HCT116 (cell line): Measurements from ENCODE around the gene EEFSEC. TPM values are rescaled to one million over a fixed set of nuclear protein-coding genes. Genes with fewer than 3 reads are reported as not detected.

Source experiments
- ATAC-seq: fragments of 200-7000 bp; cut with Tn5 transposase; 2 replicates; pipeline ENCODE4 v1.9.1; 2020; ENCODE audit warnings: mild to moderate bottlenecking, moderate library complexity
- BruUV-seq: library from RNA; stranded (reverse); fragments of 400-500 nt; replicated peaks from 2 replicates; lab custom pipeline; 2021; lab: Mats Ljungman, UMichigan
- CTCF ChIA-PET: fragments of 300-600 bp; sonication (Branson Sonifier 250); formaldehyde crosslinking; loops from one replicate; lab custom pipeline; 2021; ENCODE audit warnings: antibody characterized with exemption; lab: Charles Lee
- POLR2A ChIA-PET: fragments of 300-600, 350-600 bp; sonication (Branson Sonifier 250); formaldehyde crosslinking; loops from one replicate; lab custom pipeline; 2021; ENCODE audit warnings: antibody characterized with exemption; lab: Charles Lee
- RAD21 ChIA-PET, 2 experiments: fragments of 300-600 bp; sonication (Branson Sonifier 250); formaldehyde crosslinking; loops; one replicate each; lab custom pipeline; 2023; ENCODE audit warnings: low total read pairs in 2 of 2; ENCODE audit not compliant: uncharacterized antibody in 2 of 2, unreplicated experiment in 2 of 2, low non-redundant PET in 1 of 2; lab: Charles Lee
- DNase-seq: peaks from one replicate; pipeline ENCODE4 v3.0.0-alpha.2; 2010; ENCODE audit warnings: low read depth, low spot score
- H2AFZ ChIP-seq: fragments of 200-600 bp; shearing (Covaris generic), sonication (generic); 2 replicates; pipeline ENCODE4 v1.6.1; 2017; ENCODE audit warnings: low read depth, mixed run types, mixed read lengths, antibody characterized with exemption, low read length; ENCODE audit not compliant: poor library complexity, severe bottlenecking
- H3K27ac ChIP-seq: 2 replicates; pipeline ENCODE4 v1.5.1; 2012; ENCODE audit warnings: low read depth, low read length
- H3K27me3 ChIP-seq: fragments of 200-600 bp; sonication (generic); 2 replicates; pipeline ENCODE4 v1.6.1; 2016; ENCODE audit warnings: mixed run types, low read length, mixed read lengths; ENCODE audit not compliant: insufficient read depth
- H3K36me3 ChIP-seq, 2 experiments: fragments of 200-500 bp in 1 of 2; fragments of 200-600 bp in 1 of 2; sonication (Bioruptor generic) in 1 of 2; sonication (generic) in 1 of 2; 2 replicates each; pipeline versions ENCODE4 v1.5.1 to v1.6.1; 2014 to 2016; ENCODE audit warnings: low read length in 2 of 2, inconsistent platforms in 1 of 2, mixed read lengths in 1 of 2, mixed run types in 1 of 2; ENCODE audit not compliant: insufficient read depth in 2 of 2, control insufficient read depth in 1 of 2
- H3K4me1 ChIP-seq, 2 experiments: fragments of 200-600 bp in 1 of 2; sonication (generic) in 1 of 2; 2 replicates each; pipeline versions ENCODE4 v1.5.1 to v1.6.1; 2012 to 2017; ENCODE audit warnings: low read length in 2 of 2, inconsistent platforms in 1 of 2, mild to moderate bottlenecking in 1 of 2, mixed read lengths in 1 of 2, mixed run types in 1 of 2, moderate library complexity in 1 of 2; ENCODE audit not compliant: insufficient read depth in 2 of 2, control insufficient read depth in 1 of 2
- H3K4me2 ChIP-seq: fragments of 200-600 bp; sonication (generic); 2 replicates; pipeline ENCODE4 v1.6.1; 2017; ENCODE audit warnings: mixed run types, low read length, mixed read lengths
- H3K4me3 ChIP-seq, 2 experiments: fragments of 200-600 bp in 1 of 2; sonication (generic) in 1 of 2; replicated peaks in 1 of 2; 2 replicates each; pipeline ENCODE4 v1.5.1; 2011 to 2016; ENCODE audit warnings: low read length in 2 of 2, control low read depth in 1 of 2, low read depth in 1 of 2, mild to moderate bottlenecking in 1 of 2, mixed read lengths in 1 of 2, mixed run types in 1 of 2
- H3K79me2 ChIP-seq: fragments of 200-600 bp; sonication (generic); 2 replicates; pipeline ENCODE4 v1.6.1; 2017; ENCODE audit warnings: mild to moderate bottlenecking, mixed run types, low read length, moderate library complexity, mixed read lengths; ENCODE audit not compliant: insufficient read depth
- H3K9ac ChIP-seq: fragments of 200-600 bp; sonication (generic); 2 replicates; pipeline ENCODE4 v1.6.1; 2016; ENCODE audit warnings: low read length, mixed read lengths
- H3K9me2 ChIP-seq: fragments of 200-600 bp; sonication (generic), shearing (Covaris generic); 2 replicates; pipeline ENCODE4 v1.6.1; 2017; ENCODE audit warnings: mixed run types, mild to moderate bottlenecking, moderate library complexity; ENCODE audit not compliant: insufficient read depth
- H3K9me3 ChIP-seq, 2 experiments: fragments of 200-500 bp in 1 of 2; fragments of 200-600 bp in 1 of 2; sonication (Bioruptor generic) in 1 of 2; sonication (generic) in 1 of 2; 2 replicates each; pipeline ENCODE4 v1.6.1; 2014 to 2017; ENCODE audit warnings: low read length in 2 of 2, mixed read lengths in 2 of 2, inconsistent platforms in 1 of 2, low read depth in 1 of 2, mild to moderate bottlenecking in 1 of 2, mixed run types in 1 of 2, moderate library complexity in 1 of 2; ENCODE audit not compliant: control insufficient read depth in 1 of 2, insufficient read depth in 1 of 2
- H4K20me1 ChIP-seq: fragments of 200-600 bp; sonication (generic), shearing (Covaris generic); 2 replicates; pipeline ENCODE4 v1.6.1; 2017; ENCODE audit warnings: mixed run types, mild to moderate bottlenecking, moderate library complexity; ENCODE audit not compliant: insufficient read depth
- CEBPB ChIP-seq: IDR thresholded peaks from 2 replicates; pipeline ENCODE4 v1.6.1; 2012; ENCODE audit warnings: low read depth
- EGR1 ChIP-seq: IDR thresholded peaks from 2 replicates; pipeline ENCODE4 v1.6.1; 2012; ENCODE audit warnings: low read depth
- ELF1 ChIP-seq: IDR thresholded peaks from 2 replicates; pipeline ENCODE4 v1.6.1; 2012; ENCODE audit warnings: low read depth, borderline replicate concordance
- EZH2phosphoT487 ChIP-seq: fragments of 200-600 bp; IDR thresholded peaks from 2 replicates; pipeline ENCODE4 v1.6.1; 2018; ENCODE audit warnings: antibody characterized with exemption, borderline replicate concordance
- FOSL1 ChIP-seq: IDR thresholded peaks from 2 replicates; pipeline ENCODE4 v1.6.1; 2012; ENCODE audit warnings: low read depth
- MAX ChIP-seq: IDR thresholded peaks from 2 replicates; pipeline ENCODE4 v1.6.1; 2012
- POLR2AphosphoS5 ChIP-seq: IDR thresholded peaks from 2 replicates; pipeline ENCODE4 v1.6.1; 2011; ENCODE audit warnings: mild to moderate bottlenecking, low read depth, low read length, moderate library complexity
- REST ChIP-seq: IDR thresholded peaks from 2 replicates; pipeline ENCODE4 v1.6.1; 2012; ENCODE audit warnings: low read depth
- ZBTB33 ChIP-seq: IDR thresholded peaks from 2 replicates; pipeline ENCODE4 v1.6.1; 2011; ENCODE audit warnings: mild to moderate bottlenecking, low read length, moderate library complexity; ENCODE audit not compliant: insufficient replicate concordance; ENCODE audit errors: extremely low read depth
- intact Hi-C: fragments of 100-400 bp; cut with micrococcal nuclease; formaldehyde crosslinking; loops from 2 replicates; pipeline ENCODE4 v1.10.0; 2022
- total RNA-seq: library from RNA; stranded (reverse); gene quantifications from one replicate; pipeline ENCODE4 v1.2.1, GENCODE V29; 2021; ENCODE audit not compliant: unreplicated experiment

The EEFSEC gene
- total RNA-seq, 1 experiment from 2014 or later, result 16.1 TPM

- Histone ChIP-seq H3K9me2 (no peaks in the 10 kb centered on the region), H2AFZ (no peak overlapping the region), H3K4me1 (peaks cover 3 to 20% of the 10 kb centered on the region in 2 experiments; a peak in 2 of 4 replicates), H3K4me3 (no peak overlapping the region), H3K79me2 (no peaks in the 10 kb centered on the region), H3K36me3 (no peaks in the 10 kb centered on the region), H3K9ac (no peak overlapping the region), H3K4me2 (no peak overlapping the region), H3K27me3 (peaks cover 5% of the 10 kb centered on the region; the same call in 1 of the 2 replicates), H3K9me3 (no peaks in the 10 kb centered on the region), H3K27ac (no peak overlapping the region; the same call in 1 of the 2 replicates), H4K20me1 (no peaks in the 10 kb centered on the region)
- intact Hi-C loops, result no loop called here
- no peak for DNase-seq
- ChIA-PET POLR2A (no interaction called here), CTCF (interaction anchor here (0.8 kb wide), 1 partner anchor 10 kb away, joined by 3 read pairs; no protein-coding TSS in a partner anchor), RAD21 (no interaction called here)
- ATAC-seq, result no peak
- BruUV-seq, result no TSS peak
- TF ChIP-seq FOSL1 (no peak), POLR2AphosphoS5 (no peak), ZBTB33 (no peak), ELF1 (no peak), MAX (no peak), EGR1 (no peak), EZH2phosphoT487 (no peak), CEBPB (no peak), REST (no peak)
These were observed 256.6 kb downstream of the EEFSEC start for GRCh38 chr3:128409624-128410581.
